ENCODE measurements around the gene PTPRN2. TPM values are rescaled to one million over a fixed set of nuclear protein-coding genes. Genes with fewer than 3 reads are reported as not detected.

Gene PTPRN2
- total and polyA plus RNA-seq, 2 of the 8 experiments (the other 6 are each of a cell fraction or from before 2014, with no cell fraction given) = 2.6 to 4.5 TPM

DNA sequence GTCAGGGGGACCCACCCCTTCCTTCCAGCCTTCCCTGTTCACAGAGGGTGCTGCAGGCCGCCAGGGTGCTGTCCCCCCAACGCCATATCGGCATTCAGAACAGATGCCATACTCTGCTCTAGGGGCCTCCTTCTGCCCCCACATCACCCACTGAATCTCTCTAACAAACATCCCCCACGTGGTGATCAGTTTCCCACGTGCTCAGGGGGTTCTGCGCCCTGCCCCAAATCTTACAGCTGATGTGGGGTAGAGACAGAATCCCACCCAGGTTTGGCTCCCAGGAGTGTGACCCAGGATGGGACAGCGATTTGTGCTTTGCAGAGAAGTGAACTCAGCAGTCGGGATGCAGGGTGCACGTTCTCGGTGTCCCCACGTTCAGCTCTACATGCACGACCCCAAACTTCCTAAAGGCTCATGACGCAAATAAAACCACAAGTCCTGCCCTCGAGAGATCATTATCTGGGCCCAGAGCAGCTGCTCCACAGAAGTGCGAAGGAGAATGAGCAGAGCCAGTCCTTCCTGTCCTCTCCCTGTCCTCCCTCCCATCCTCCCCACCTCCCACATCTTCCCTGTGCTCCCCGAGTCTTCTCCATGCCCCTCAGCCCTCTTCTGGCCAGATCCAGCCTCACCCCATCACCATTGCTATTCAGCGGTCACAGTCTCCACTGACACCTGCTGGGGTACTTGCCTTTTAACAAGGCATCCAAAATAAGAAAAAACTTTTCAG, 827.5 kb downstream of the PTPRN2 start:
- FAIRE-seq (no peak), DNase-seq (ENCODE audit: low read depth in 1 of 2, low spot score in 2 of 2) (no peak)
- no peak overlapping the region for H2BK120ac ChIP-seq (replicated peaks; ENCODE audit: low read depth, low read length)
- TF ChIP-seq SIN3A (conservative IDR thresholded peaks at IDR 0.05 in 1 of 2, IDR thresholded peaks at IDR 0.05 in 1 of 2; ENCODE audit: low read depth in 1 of 2, low read length in 2 of 2) (no peak), SP4 (IDR thresholded peaks at IDR 0.05; ENCODE audit: low read length) (no peak), ATF2 (IDR thresholded peaks at IDR 0.05; ENCODE audit: low read length) (no peak), RAD21 (IDR thresholded peaks at IDR 0.05 in 1 of 2, conservative IDR thresholded peaks at IDR 0.05 in 1 of 2; ENCODE audit: low read depth in 2 of 2, low read length in 2 of 2) (peak; percentile 66 to 71), RFX5 (IDR thresholded peaks at IDR 0.05; ENCODE audit: borderline replicate concordance, low read depth, low read length) (no peak), KDM4A (IDR thresholded peaks at IDR 0.05; ENCODE audit: low read depth, low read length, severe bottlenecking) (no peak)
- TF ChIP-seq, protein P1, sequence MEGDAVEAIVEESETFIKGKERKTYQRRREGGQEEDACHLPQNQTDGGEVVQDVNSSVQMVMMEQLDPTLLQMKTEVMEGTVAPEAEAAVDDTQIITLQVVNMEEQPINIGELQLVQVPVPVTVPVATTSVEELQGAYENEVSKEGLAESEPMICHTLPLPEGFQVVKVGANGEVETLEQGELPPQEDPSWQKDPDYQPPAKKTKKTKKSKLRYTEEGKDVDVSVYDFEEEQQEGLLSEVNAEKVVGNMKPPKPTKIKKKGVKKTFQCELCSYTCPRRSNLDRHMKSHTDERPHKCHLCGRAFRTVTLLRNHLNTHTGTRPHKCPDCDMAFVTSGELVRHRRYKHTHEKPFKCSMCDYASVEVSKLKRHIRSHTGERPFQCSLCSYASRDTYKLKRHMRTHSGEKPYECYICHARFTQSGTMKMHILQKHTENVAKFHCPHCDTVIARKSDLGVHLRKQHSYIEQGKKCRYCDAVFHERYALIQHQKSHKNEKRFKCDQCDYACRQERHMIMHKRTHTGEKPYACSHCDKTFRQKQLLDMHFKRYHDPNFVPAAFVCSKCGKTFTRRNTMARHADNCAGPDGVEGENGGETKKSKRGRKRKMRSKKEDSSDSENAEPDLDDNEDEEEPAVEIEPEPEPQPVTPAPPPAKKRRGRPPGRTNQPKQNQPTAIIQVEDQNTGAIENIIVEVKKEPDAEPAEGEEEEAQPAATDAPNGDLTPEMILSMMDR (IDR thresholded peaks at IDR 0.05; ENCODE audit: control extremely low read depth in 1 of 3, insufficient read depth in 1 of 3, low read depth in 1 of 3, low read length in 3 of 3) = peak; percentile 47 to 88 (median 53)
- H3K27me3 ChIP-seq (replicated peaks in 1 of 4; ENCODE audit: control insufficient read depth in 3 of 4, extremely low read depth in 1 of 4, insufficient read depth in 3 of 4, low read length in 3 of 4) = no peaks in the 10 kb centered on the region
- no peaks in the 10 kb centered on the region for H3K79me1 ChIP-seq (ENCODE audit: low read depth, low read length)
- H3K36me3 ChIP-seq (ENCODE audit: control insufficient read depth in 2 of 4, insufficient read depth in 4 of 4, low read length in 3 of 4) = no peaks in the 10 kb centered on the region
- peaks cover 6% of the 10 kb centered on the region; the same call in 1 of the 2 replicates for H3K23me2 ChIP-seq (ENCODE audit: low read depth, low read length)
- H3K4me2 ChIP-seq (ENCODE audit: insufficient read depth in 1 of 2, low read depth in 2 of 2, low read length in 2 of 2) = no peak overlapping the region
- ChIA-PET POLR2A (ENCODE audit: partially characterized antibody) (no interaction called here), CTCF (ENCODE audit: partially characterized antibody) (interaction anchor here (0.8 to 0.9 kb wide), 2 partner anchors 9 to 32 kb away, joined by 3 to 4 read pairs; no protein-coding TSS in a partner anchor)
- no peak overlapping the region for H3K23ac ChIP-seq (ENCODE audit: insufficient read length)
- H3K14ac ChIP-seq (ENCODE audit: insufficient read length) = no peak overlapping the region
- no peak overlapping the region for H2BK12ac ChIP-seq (ENCODE audit: low read depth, low read length)
- no peak overlapping the region for H2BK15ac ChIP-seq (ENCODE audit: low read length)
- no peak overlapping the region for H2AFZ ChIP-seq (ENCODE audit: low read length)
- no peak overlapping the region for H2BK20ac ChIP-seq (ENCODE audit: low read length)
- H3K18ac ChIP-seq (ENCODE audit: extremely low read depth, low read length) = no peak overlapping the region
- H4K91ac ChIP-seq (replicated peaks; ENCODE audit: insufficient read length, low read length) = no peak overlapping the region
- H3K4me1 ChIP-seq (replicated peaks in 1 of 4; ENCODE audit: control insufficient read depth in 3 of 4, insufficient read depth in 4 of 4, low read length in 3 of 4) = peaks cover 0 to 3% (median 0%) of the 10 kb centered on the region in 4 experiments; a peak in 1 of 7 replicates
- WGBS, 2 experiments (ENCODE audit: extremely low coverage in 1 of 2, insufficient coverage in 1 of 2, insufficient read length in 1 of 2, insufficient replicate concordance in 2 of 2, low coverage in 1 of 2, low lambda C conversion rate in 2 of 2, missing lambda C conversion rate in 1 of 2) = 87% methylated on average over 16 of the region's 17 CpGs; no CpG with 5 or more reads in 1 of the 2 experiments
- no peak overlapping the region for H3K9ac ChIP-seq (replicated peaks in 1 of 4; ENCODE audit: extremely low read depth in 1 of 4, low read depth in 3 of 4, low read length in 3 of 4)
- H4K5ac ChIP-seq (ENCODE audit: insufficient read length, low read depth, low read length) = no peak overlapping the region
- H4K8ac ChIP-seq (ENCODE audit: extremely low read depth, insufficient read depth, low read length) = no peak overlapping the region
- no peak overlapping the region for H3K56ac ChIP-seq (replicated peaks; ENCODE audit: insufficient read length, low read depth, low read length)
- no peak overlapping the region for H3K4ac ChIP-seq (replicated peaks; ENCODE audit: insufficient read length, low read depth, low read length)
- peaks cover 5 to 7% of the 10 kb centered on the region in 2 experiments; a peak in 3 of 4 replicates for H3K9me3 ChIP-seq (ENCODE audit: insufficient read depth in 2 of 2, low read depth in 1 of 2, low read length in 1 of 2)
- no peaks in the 10 kb centered on the region for H3K79me2 ChIP-seq (ENCODE audit: control insufficient read depth in 1 of 2, insufficient read depth in 2 of 2, low read length in 2 of 2)
- H2AK5ac ChIP-seq (ENCODE audit: low read depth, low read length) = no peak overlapping the region
- H3K4me3 ChIP-seq (ENCODE audit: extremely low read depth in 1 of 4, insufficient read depth in 2 of 4, low read depth in 3 of 4, low read length in 4 of 4) = no peak overlapping the region
- H2BK5ac ChIP-seq (ENCODE audit: low read depth, low read length) = no peak overlapping the region
- no peak overlapping the region for H3K27ac ChIP-seq (ENCODE audit: low read depth, low read length)
- peaks cover 0 to 4% of the 10 kb centered on the region in 2 experiments for H4K20me1 ChIP-seq (replicated peaks in 1 of 2; ENCODE audit: control insufficient read depth in 1 of 2, insufficient read depth in 2 of 2, low read length in 2 of 2)

Measured in H1 (cell line).